GM10266 (cell line): ENCODE results near the gene PACRG.

Experiments
- DNase-seq: peaks from one replicate; pipeline ENCODE4 v3.0.0; 2012; ENCODE audit errors: extremely low spot score
- TF ChIP-seq, protein P1 (sequence below): IDR thresholded peaks from 2 replicates; pipeline ENCODE4 v1.5.1; 2012; ENCODE audit warnings: mild to moderate bottlenecking, low read depth; ENCODE audit not compliant: control insufficient read depth, insufficient read depth; ENCODE audit errors: missing control alignments

PACRG gene

GRCh38 chr6:163324326-163324687 lies 596.5 kb downstream of the PACRG start:
- TF ChIP-seq, protein P1, sequence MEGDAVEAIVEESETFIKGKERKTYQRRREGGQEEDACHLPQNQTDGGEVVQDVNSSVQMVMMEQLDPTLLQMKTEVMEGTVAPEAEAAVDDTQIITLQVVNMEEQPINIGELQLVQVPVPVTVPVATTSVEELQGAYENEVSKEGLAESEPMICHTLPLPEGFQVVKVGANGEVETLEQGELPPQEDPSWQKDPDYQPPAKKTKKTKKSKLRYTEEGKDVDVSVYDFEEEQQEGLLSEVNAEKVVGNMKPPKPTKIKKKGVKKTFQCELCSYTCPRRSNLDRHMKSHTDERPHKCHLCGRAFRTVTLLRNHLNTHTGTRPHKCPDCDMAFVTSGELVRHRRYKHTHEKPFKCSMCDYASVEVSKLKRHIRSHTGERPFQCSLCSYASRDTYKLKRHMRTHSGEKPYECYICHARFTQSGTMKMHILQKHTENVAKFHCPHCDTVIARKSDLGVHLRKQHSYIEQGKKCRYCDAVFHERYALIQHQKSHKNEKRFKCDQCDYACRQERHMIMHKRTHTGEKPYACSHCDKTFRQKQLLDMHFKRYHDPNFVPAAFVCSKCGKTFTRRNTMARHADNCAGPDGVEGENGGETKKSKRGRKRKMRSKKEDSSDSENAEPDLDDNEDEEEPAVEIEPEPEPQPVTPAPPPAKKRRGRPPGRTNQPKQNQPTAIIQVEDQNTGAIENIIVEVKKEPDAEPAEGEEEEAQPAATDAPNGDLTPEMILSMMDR, result no peak
- no peak for DNase-seq

- TF ChIP-seq, protein P1, result no peak
- DNase-seq, result no peak
Observed at GRCh38 chr6:163324688-163325389, 597.1 kb downstream of the PACRG start.

GRCh38 chr6:163325390-163325784 lies 597.6 kb downstream of the PACRG start:
- TF ChIP-seq, protein P1, result no peak

GRCh38 chr6:163327165-163327880 lies 599.5 kb downstream of the PACRG start:
- DNase-seq, result no peak

More at GRCh38 chr6:163325390-163325784, 597.6 kb downstream of the PACRG start:
- DNase-seq, result no peak

GRCh38 chr6:163327921-163328320 lies 600.1 kb downstream of the PACRG start:
- TF ChIP-seq, protein P1, result no peak
- no peak for DNase-seq

More at GRCh38 chr6:163327165-163327880, 599.5 kb downstream of the PACRG start:
- TF ChIP-seq, protein P1, result no peak

DNA sequence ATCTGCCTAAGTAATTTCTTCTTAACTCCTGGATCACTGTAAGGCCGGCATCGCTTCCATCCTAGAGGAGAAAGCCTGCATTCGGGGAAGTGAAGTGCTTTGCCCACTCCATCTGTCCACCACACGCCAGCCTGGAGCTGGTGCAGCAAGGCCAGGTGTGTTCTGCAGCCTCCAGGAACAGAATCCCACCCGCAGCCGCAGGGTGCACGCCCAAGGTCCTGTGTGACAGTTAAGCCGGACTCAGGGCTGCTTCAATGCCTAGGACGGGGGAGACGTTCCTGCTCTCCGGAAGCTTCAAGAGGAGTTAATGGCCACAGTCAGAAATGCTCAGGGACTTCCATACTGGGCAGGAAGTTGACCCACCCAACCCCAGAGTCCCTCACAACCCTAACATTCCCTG lies 600.6 kb downstream of the PACRG start:
- TF ChIP-seq, protein P1, result no peak
- DNase-seq, result no peak

GRCh38 chr6:163329991-163330390 lies 602.2 kb downstream of the PACRG start:
- no peak for DNase-seq
- TF ChIP-seq, protein P1, result no peak
